DND-41 (cell line): Measurements from ENCODE around the gene POLD1.

Source experiments
- ATAC-seq: fragments of 200-7000 bp; cut with Tn5 transposase; 3 replicates; pipeline ENCODE4 v1.9.1; 2021; ENCODE audit warnings: low read depth; ENCODE audit not compliant: insufficient read depth
- DNase-seq: peaks from one replicate; pipeline ENCODE4 v3.0.0-alpha.2; 2020
- H2AFZ ChIP-seq: 2 replicates; pipeline ENCODE4 v1.6.0; 2012; ENCODE audit warnings: low read depth, low read length
- H3K27ac ChIP-seq: 2 replicates; pipeline ENCODE4 v1.5.1; 2012; ENCODE audit warnings: low read length, inconsistent platforms
- H3K27me3 ChIP-seq: fragments of 200-600 bp; sonication (generic); 2 replicates; pipeline ENCODE4 v1.6.0; 2012; ENCODE audit warnings: low read length, mild to moderate bottlenecking, inconsistent platforms; ENCODE audit not compliant: insufficient read depth, poor library complexity
- H3K36me3 ChIP-seq: 2 replicates; pipeline ENCODE4 v1.5.1; 2012; ENCODE audit warnings: low read length, inconsistent platforms; ENCODE audit not compliant: insufficient read depth
- H3K4me1 ChIP-seq: 2 replicates; pipeline ENCODE4 v1.5.1; 2012; ENCODE audit warnings: mild to moderate bottlenecking, low read length; ENCODE audit not compliant: insufficient read depth
- H3K4me2 ChIP-seq: 2 replicates; pipeline ENCODE4 v1.6.0; 2012; ENCODE audit warnings: mild to moderate bottlenecking, moderate library complexity, low read length, inconsistent platforms; ENCODE audit not compliant: insufficient read depth
- H3K4me3 ChIP-seq, 2 experiments: fragments of 200-600 bp in 1 of 2; shearing (Covaris generic) in 1 of 2; 2 replicates each; pipeline ENCODE4 v1.5.1; 2012 to 2016; ENCODE audit warnings: inconsistent platforms in 2 of 2, low read length in 2 of 2, mild to moderate bottlenecking in 2 of 2, low read depth in 1 of 2, moderate library complexity in 1 of 2
- H3K79me2 ChIP-seq: 2 replicates; pipeline ENCODE4 v1.6.0; 2012; ENCODE audit warnings: low read length, inconsistent platforms; ENCODE audit not compliant: insufficient read depth
- H3K9ac ChIP-seq: 2 replicates; pipeline ENCODE4 v1.6.0; 2012; ENCODE audit warnings: low read depth, mild to moderate bottlenecking, inconsistent platforms, low read length, moderate library complexity
- H3K9me3 ChIP-seq: 2 replicates; pipeline ENCODE4 v1.5.1; 2012; ENCODE audit warnings: low read length, moderate library complexity, mild to moderate bottlenecking, inconsistent platforms; ENCODE audit not compliant: insufficient read depth, severe bottlenecking
- H4K20me1 ChIP-seq: 2 replicates; pipeline ENCODE4 v1.6.0; 2012; ENCODE audit warnings: low read length; ENCODE audit not compliant: insufficient read depth
- CTCF ChIP-seq: IDR thresholded peaks from 2 replicates; pipeline ENCODE4 v1.5.1; 2012; ENCODE audit warnings: borderline replicate concordance, low read length, moderate library complexity, mild to moderate bottlenecking; ENCODE audit not compliant: poor library complexity, severe bottlenecking; ENCODE audit errors: extremely low read depth
- EZH2 ChIP-seq: IDR thresholded peaks from 3 replicates; pipeline ENCODE4 v1.6.1; 2012; ENCODE audit warnings: borderline replicate concordance, low read depth, mild to moderate bottlenecking, moderate library complexity, low read length, inconsistent platforms; ENCODE audit not compliant: severe bottlenecking

POLD1 gene

DNA sequence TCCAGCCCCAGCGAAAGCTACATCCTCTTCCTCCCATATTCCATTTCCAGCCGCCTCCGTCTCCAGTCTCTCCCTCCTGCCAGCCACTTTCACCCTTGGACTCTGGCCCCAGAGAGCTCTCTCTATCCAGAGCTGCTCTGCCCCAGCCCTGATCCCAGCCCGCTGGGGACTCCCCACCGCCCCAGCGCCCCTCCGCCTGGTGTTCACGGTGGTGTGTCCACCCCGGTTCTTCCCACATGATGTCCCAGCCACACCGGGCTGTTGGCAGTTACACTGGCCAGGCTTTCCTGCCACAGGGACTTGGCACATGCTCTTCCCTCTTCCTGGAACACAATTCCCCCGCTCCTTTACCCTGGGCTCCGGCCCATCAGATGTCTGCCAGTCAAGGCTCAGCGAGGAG, 80.9 kb downstream of the POLD1 start:
- Histone ChIP-seq H3K36me3 (no peaks in the 10 kb centered on the region), H3K27me3 (no peaks in the 10 kb centered on the region), H3K9ac (no peak overlapping the region), H3K9me3 (no peaks in the 10 kb centered on the region), H3K4me2 (no peak overlapping the region), H3K4me3 (no peak overlapping the region), H3K4me1 (no peaks in the 10 kb centered on the region), H2AFZ (no peak overlapping the region), H3K27ac (no peak overlapping the region), H3K79me2 (no peaks in the 10 kb centered on the region), H4K20me1 (no peaks in the 10 kb centered on the region)
- DNase-seq (no peak), ATAC-seq (no peak)
- TF ChIP-seq EZH2 (no peak), CTCF (no peak)

- Histone ChIP-seq H3K9ac (no peak overlapping the region), H3K4me3 (no peak overlapping the region)
Measured at GRCh38 chr19:50465986-50466705, 82.0 kb downstream of the POLD1 start.

DNA sequence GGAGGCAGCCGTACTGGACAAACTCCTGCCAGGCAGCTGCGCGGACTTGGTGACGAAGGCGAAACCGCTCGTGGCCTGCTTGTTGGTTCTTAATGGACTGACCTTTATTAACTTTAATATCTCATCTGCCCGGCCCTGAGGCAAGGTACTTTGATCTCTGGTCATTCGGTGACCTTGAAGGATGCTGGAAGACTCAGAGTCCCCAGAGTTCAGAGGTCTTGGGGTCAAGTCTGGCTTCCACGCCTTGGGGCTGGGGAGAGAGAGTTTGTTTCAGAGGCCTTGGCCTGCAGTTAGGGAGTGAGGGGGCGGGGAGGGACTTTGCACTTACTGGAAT, 82.5 kb downstream of the POLD1 start:
- H3K27ac ChIP-seq, result no peak overlapping the region
- no peaks in the 10 kb centered on the region for H3K79me2 ChIP-seq
- DNase-seq (no peak), ATAC-seq (no peak)
- H3K9me3 ChIP-seq, result peaks cover 1% of the 10 kb centered on the region
- H2AFZ ChIP-seq, result no peak overlapping the region
- no peaks in the 10 kb centered on the region for H3K27me3 ChIP-seq
- no peaks in the 10 kb centered on the region for H3K36me3 ChIP-seq
- no peak overlapping the region for H3K4me3 ChIP-seq
- H4K20me1 ChIP-seq, result no peaks in the 10 kb centered on the region
- no peak overlapping the region for H3K9ac ChIP-seq
- no peaks in the 10 kb centered on the region for H3K4me1 ChIP-seq
- H3K4me2 ChIP-seq, result no peak overlapping the region
- TF ChIP-seq EZH2, result no peak
- TF ChIP-seq CTCF, result no peak

More at GRCh38 chr19:50465986-50466705, 82.0 kb downstream of the POLD1 start:
- DNase-seq, result no peak
- TF ChIP-seq CTCF (no peak), EZH2 (no peak)
- Histone ChIP-seq H3K27ac (no peak overlapping the region), H2AFZ (no peak overlapping the region), H3K36me3 (no peaks in the 10 kb centered on the region), H3K27me3 (no peaks in the 10 kb centered on the region), H4K20me1 (no peaks in the 10 kb centered on the region), H3K4me2 (no peak overlapping the region), H3K79me2 (no peaks in the 10 kb centered on the region), H3K4me1 (no peaks in the 10 kb centered on the region), H3K9me3 (no peaks in the 10 kb centered on the region)
- no peak for ATAC-seq
